Testis (tissue), 2 donors: ENCODE data around the gene TRMO.

Experiments
- CTCF ChIP-seq, 3 experiments: fragments of 450-650 bp in 2 of 3; fragments of 200-600 bp in 1 of 3; sonication (generic) in 1 of 3; IDR thresholded peaks; one replicate each; pipeline ENCODE4 v1.5.1; 2016 to 2019; ENCODE audit warnings: antibody characterized with exemption in 3 of 3, mild to moderate bottlenecking in 2 of 3, moderate library complexity in 1 of 3
- POLR2A ChIP-seq: fragments of 450-650 bp; IDR thresholded peaks from one replicate; pipeline ENCODE4 v1.6.1; 2017; ENCODE audit warnings: antibody characterized with exemption, mild to moderate bottlenecking, moderate library complexity

DNA sequence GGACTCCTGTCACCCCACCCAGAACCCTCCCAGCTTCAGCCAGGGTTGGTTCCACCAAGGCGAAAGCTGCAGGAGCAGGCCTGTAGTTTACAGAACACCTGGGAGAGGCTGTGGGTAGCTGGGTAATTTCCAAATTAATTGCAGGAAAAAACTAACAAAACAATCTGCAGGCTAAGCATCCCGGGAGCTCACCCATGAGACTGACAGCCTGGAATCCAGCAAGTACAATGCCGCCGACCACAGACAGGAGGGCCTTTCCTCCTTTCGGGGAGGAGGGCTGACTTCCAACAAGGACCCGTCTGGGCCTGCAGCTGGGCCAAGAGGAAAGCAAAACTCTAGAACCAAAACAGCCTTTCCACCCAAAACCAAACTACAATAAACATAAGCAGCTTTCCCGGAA is 59.0 kb downstream of the TRMO start:
- TF ChIP-seq CTCF (IDR thresholded peaks at IDR 0.05) (no peak), POLR2A (no peak)
